Sciatic nerve (tissue), 2 donors: ENCODE results near the gene AARS2. TPM values are rescaled to one million over a fixed set of nuclear protein-coding genes. Genes with fewer than 3 reads are reported as not detected.
A peak's percentile ranks its signal among the peaks of the same experiment; 100 is the strongest.
"Not testable (repeated sequence)": the region's sequence is repeated elsewhere in the genome, so short reads cannot be mapped to it uniquely, and the experiment has no call there.

Source experiments
- ATAC-seq: fragments of 200-7000 bp; cut with Tn5 transposase; one replicate; pipeline ENCODE4 v1.9.1; 2020; ENCODE audit warnings: mild to moderate bottlenecking, moderate library complexity
- DNase-seq: peaks from one replicate; pipeline ENCODE4 v3.0.0-alpha.2; 2020; ENCODE audit warnings: low spot score
- intact Hi-C: fragments of 100-400 bp; cut with DNase I; formaldehyde crosslinking; loops from one replicate; pipeline ENCODE4 v1.14.2; 2022
- total RNA-seq: library from RNA; stranded (reverse); fragmentation: NEBNext Ultra II Directional; extraction: Animal tissue kit (Norgen Biotek cat#: 25700); gene quantifications from one replicate; pipeline ENCODE4 v1.2.1, GENCODE V29; 2021
- donor health status: DM: no; HTN: no; CAD: no.
- donor health status: DM: no; HTN: no; CAD: no.

Gene AARS2
- 13.3 TPM for total RNA-seq

GRCh38 chr6:44312901-44313788, at the start of gene AARS2:
TSS of gene AARS2 (minus strand) at chr6:44313347. CDS start at chr6:44313323, 24 bp downstream.
- ATAC-seq, result peak; percentile 95
- intact Hi-C loops, result no loop called here
- DNase-seq, result peak; percentile 92

- intact Hi-C loops, result no loop called here
- ATAC-seq (no peak), DNase-seq (no peak)
These were observed 48.8 kb upstream of the AARS2 start for GRCh38 chr6:44361947-44362346.

- intact Hi-C loops, result no loop called here
- no peak for ATAC-seq
- DNase-seq, result no peak
These were observed 46.8 kb upstream of the AARS2 start for GRCh38 chr6:44359973-44360372.

GRCh38 chr6:44356487-44356886, 43.3 kb upstream of the AARS2 start:
- DNase-seq (no peak), ATAC-seq (no peak)

GRCh38 chr6:44355640-44356039, 42.5 kb upstream of the AARS2 start:
- ATAC-seq (no peak), DNase-seq (no peak)
- intact Hi-C loops, result no loop called here

More at GRCh38 chr6:44356487-44356886, 43.3 kb upstream of the AARS2 start:
- intact Hi-C loops, result no loop called here

GRCh38 chr6:44353336-44353735, 40.2 kb upstream of the AARS2 start:
- DNase-seq (no peak), ATAC-seq (no peak)
- intact Hi-C loops, result no loop called here

GRCh38 chr6:44352259-44352658, 39.1 kb upstream of the AARS2 start:
- DNase-seq (no peak), ATAC-seq (no peak)
- intact Hi-C loops, result no loop called here

GRCh38 chr6:44350650-44350994, 37.5 kb upstream of the AARS2 start:
- ATAC-seq, intact Hi-C loops, DNase-seq: not testable (repeated sequence)

GRCh38 chr6:44349904-44350649, 36.9 kb upstream of the AARS2 start:
- no peak for DNase-seq
- ATAC-seq, result no peak
- intact Hi-C loops, result no loop called here

GRCh38 chr6:44346818-44347217, 33.7 kb upstream of the AARS2 start:
- intact Hi-C loops, ATAC-seq, DNase-seq: not testable (repeated sequence)

GRCh38 chr6:44342489-44342888, 29.3 kb upstream of the AARS2 start, which contains the start of gene SPATS1:
TSS of gene SPATS1 (plus strand) at chr6:44342650. CDS start at chr6:44343096, 446 bp downstream.
- DNase-seq (peak; percentile 64), ATAC-seq (peak; percentile 48)
- intact Hi-C loops, result no loop called here

GRCh38 chr6:44342052-44342451, 28.9 kb upstream of the AARS2 start:
- ATAC-seq, result peak; percentile 21
- DNase-seq, result no peak
- intact Hi-C loops, result no loop called here

GRCh38 chr6:44341095-44341890, 28.1 kb upstream of the AARS2 start:
- DNase-seq (no peak), ATAC-seq (no peak)
- intact Hi-C loops, result loop anchor here (1.0 kb wide), 1 partner anchor 168 kb away; no protein-coding TSS in a partner anchor

GRCh38 chr6:44339763-44340625, 26.8 kb upstream of the AARS2 start:
- intact Hi-C loops, result no loop called here
- ATAC-seq (no peak), DNase-seq (no peak)

- intact Hi-C loops, result no loop called here
- DNase-seq (peak; percentile 70), ATAC-seq (peak; percentile 84)
These were observed 26.2 kb upstream of the AARS2 start for GRCh38 chr6:44339301-44339700.

GRCh38 chr6:44338228-44339122, 25.3 kb upstream of the AARS2 start:
- intact Hi-C loops, result no loop called here
- DNase-seq, result peak; percentile 76

GRCh38 chr6:44335631-44336030, 22.5 kb upstream of the AARS2 start:
- intact Hi-C loops, result no loop called here
- DNase-seq (no peak), ATAC-seq (no peak)

More at GRCh38 chr6:44338228-44339122, 25.3 kb upstream of the AARS2 start:
- peak; percentile 79 for ATAC-seq
